A549 (cell line): ENCODE measurements around the gene PPM1H. TPM values are rescaled to one million over a fixed set of nuclear protein-coding genes. Genes with fewer than 3 reads are reported as not detected.

ENCODE experiments used
- ATAC-seq, 2 experiments: fragments of 200-7000 bp in 1 of 2; fragments of >200 bp in 1 of 2; cut with Nextera tagmentation in 1 of 2; cut with Tn5 transposase in 1 of 2; 3 replicates each; pipeline versions ENCODE4 v1.8.0 to v1.9.1; 2018 to 2020; ENCODE audit warnings: mild to moderate bottlenecking in 1 of 2, moderate library complexity in 1 of 2
- CTCF ChIA-PET: fragments of 300-600 bp; sonication (Branson Sonifier 250); formaldehyde crosslinking; extraction: SDS; loops from one replicate; lab custom pipeline; 2021; ENCODE audit warnings: antibody characterized with exemption, inconsistent platforms; lab: Yijun Ruan, JAX
- POLR2A ChIA-PET: fragments of 350-600 bp; formaldehyde crosslinking; extraction: SDS; loops from one replicate; lab custom pipeline; 2021; ENCODE audit warnings: antibody characterized with exemption, inconsistent platforms; lab: Yijun Ruan, JAX
- DNase-seq, 2 experiments: peaks; one replicate each; pipeline versions ENCODE4 v3.0.0 to v3.0.0-alpha.2; 2011 to 2016; ENCODE audit warnings: low read depth in 1 of 2, low spot score in 1 of 2
- FAIRE-seq: peaks from 2 replicates; lab custom pipeline; 2011; peaks lifted over from hg19 to GRCh38; lab: Jason Lieb, UNC
- H3K27ac ChIP-seq, 2 experiments: fragments of >200 bp; sonication (Bioruptor Twin); formaldehyde crosslinking; 3 replicates each; pipeline ENCODE4 v1.5.1; 2016 to 2017
- H3K4me1 ChIP-seq: fragments of >200 bp; sonication (Bioruptor Twin); formaldehyde crosslinking; 3 replicates; pipeline ENCODE4 v1.6.1; 2016
- H3K4me2 ChIP-seq: fragments of >200 bp; sonication (Bioruptor Twin); formaldehyde crosslinking; 3 replicates; pipeline ENCODE4 v1.6.1; 2016
- H3K4me3 ChIP-seq: fragments of >200 bp; sonication (Bioruptor Twin); formaldehyde crosslinking; 3 replicates; pipeline ENCODE4 v1.5.1; 2016
- H3K9me3 ChIP-seq: fragments of >200 bp; sonication (Bioruptor Twin); formaldehyde crosslinking; 3 replicates; pipeline ENCODE4 v1.6.1; 2016
- CEBPB ChIP-seq, 2 experiments: fragments of >200 bp in 1 of 2; sonication (Bioruptor Twin) in 1 of 2; formaldehyde crosslinking in 1 of 2; IDR thresholded peaks; 2 replicates each; pipeline ENCODE4 v1.6.1; 2012 to 2016
- CHD2 ChIP-seq: fragments of 150-350 bp; IDR thresholded peaks from 2 replicates; pipeline ENCODE4 v1.6.1; 2014; ENCODE audit warnings: low read length; ENCODE audit not compliant: partially characterized antibody
- CHD4 ChIP-seq: fragments of 200-600 bp; sonication (generic); IDR thresholded peaks from 2 replicates; pipeline ENCODE4 v1.6.1; 2016; ENCODE audit warnings: antibody characterized with exemption, mild to moderate bottlenecking, borderline replicate concordance
- ESRRA ChIP-seq: fragments of 150-350 bp; IDR thresholded peaks from 2 replicates; pipeline ENCODE4 v1.6.1; 2014; ENCODE audit warnings: mild to moderate bottlenecking, low read length, borderline replicate concordance
- FOSB ChIP-seq: fragments of 250-450 bp; sonication (Bioruptor Pico); IDR thresholded peaks from 2 replicates; pipeline ENCODE4 v1.5.0; 2020; ENCODE audit warnings: mild to moderate bottlenecking, moderate library complexity
- FOSL2 ChIP-seq, 2 experiments: fragments of 450-650 bp in 1 of 2; fragments of >200 bp in 1 of 2; sonication (Bioruptor Twin) in 1 of 2; formaldehyde crosslinking; IDR thresholded peaks; 2 replicates each; pipeline versions ENCODE4 v1.5.0 to v1.6.1; 2016 to 2020; ENCODE audit warnings: mild to moderate bottlenecking in 1 of 2, moderate library complexity in 1 of 2
- FOXS1 ChIP-seq: fragments of 250-450 bp; sonication (Bioruptor Pico); IDR thresholded peaks from 2 replicates; pipeline ENCODE4 v1.5.0; 2020; ENCODE audit warnings: mild to moderate bottlenecking, moderate library complexity
- HEYL ChIP-seq: fragments of 250-450 bp; sonication (Bioruptor Pico); IDR thresholded peaks from 2 replicates; pipeline ENCODE4 v1.8.0; 2021; ENCODE audit warnings: mild to moderate bottlenecking, moderate library complexity
- HOXA7 ChIP-seq: fragments of 250-450 bp; sonication (Bioruptor Pico); IDR thresholded peaks from 2 replicates; pipeline ENCODE4 v1.5.0; 2020; ENCODE audit warnings: mild to moderate bottlenecking, moderate library complexity
- HOXB13 ChIP-seq: fragments of 250-450 bp; sonication (Bioruptor Pico); IDR thresholded peaks from 2 replicates; pipeline ENCODE4 v1.5.0; 2020; ENCODE audit warnings: low read depth, mild to moderate bottlenecking, moderate library complexity
- JUN ChIP-seq, 2 experiments: fragments of >200 bp; sonication (Bioruptor Twin); formaldehyde crosslinking; IDR thresholded peaks; 2 replicates in 1 of 2; 3 replicates in 1 of 2; pipeline ENCODE4 v1.6.1; 2016 to 2017
- MAFK ChIP-seq: fragments of 450-650 bp; IDR thresholded peaks from 2 replicates; pipeline ENCODE4 v1.6.1; 2014; ENCODE audit not compliant: partially characterized antibody
- MAZ ChIP-seq: fragments of 150-350 bp; IDR thresholded peaks from 2 replicates; pipeline ENCODE4 v1.6.1; 2014; ENCODE audit warnings: antibody characterized with exemption, low read depth, low read length, borderline replicate concordance
- MYC ChIP-seq: IDR thresholded peaks from 2 replicates; pipeline ENCODE4 v1.6.1; 2012; ENCODE audit warnings: mild to moderate bottlenecking, inconsistent platforms, low read length, improper control_type of control experiment, borderline replicate concordance
- PHF8 ChIP-seq: fragments of 200-600 bp; sonication (generic); IDR thresholded peaks from 2 replicates; pipeline ENCODE4 v1.6.1; 2016; ENCODE audit warnings: low read depth, mild to moderate bottlenecking, antibody characterized with exemption, moderate library complexity, borderline replicate concordance
- RARB ChIP-seq: fragments of 250-450 bp; sonication (Bioruptor Pico); IDR thresholded peaks from 2 replicates; pipeline ENCODE4 v1.8.0; 2021; ENCODE audit warnings: mild to moderate bottlenecking, moderate library complexity
- RFX5 ChIP-seq: fragments of 450-650 bp; IDR thresholded peaks from 2 replicates; pipeline ENCODE4 v1.7.1; 2014; ENCODE audit warnings: antibody characterized with exemption, mild to moderate bottlenecking, moderate library complexity
- SMC3 ChIP-seq: fragments of >200 bp; sonication (Bioruptor Twin); formaldehyde crosslinking; IDR thresholded peaks from 3 replicates; pipeline ENCODE4 v1.6.1; 2018; ENCODE audit warnings: inconsistent platforms
- SREBF2 ChIP-seq: fragments of 450-650 bp; IDR thresholded peaks from 2 replicates; pipeline ENCODE4 v1.6.1; 2014; ENCODE audit warnings: mild to moderate bottlenecking, moderate library complexity
- TFCP2L1 ChIP-seq: fragments of 250-450 bp; sonication (Bioruptor Pico); IDR thresholded peaks from 2 replicates; pipeline ENCODE4 v1.5.0; 2021; ENCODE audit warnings: mild to moderate bottlenecking
- TP53 ChIP-seq: fragments of 250-450 bp; sonication (Bioruptor Pico); IDR thresholded peaks from 2 replicates; pipeline ENCODE4 v1.5.0; 2021; ENCODE audit warnings: mild to moderate bottlenecking, moderate library complexity
- USF2 ChIP-seq: fragments of 450-650 bp; IDR thresholded peaks from 2 replicates; pipeline ENCODE4 v1.6.1; 2014; ENCODE audit warnings: antibody characterized with exemption
- ZFP36 ChIP-seq: fragments of 450-650 bp; IDR thresholded peaks from 2 replicates; pipeline ENCODE4 v1.6.1; 2014; ENCODE audit warnings: borderline replicate concordance; ENCODE audit not compliant: partially characterized antibody
- ZNF302 ChIP-seq: fragments of 250-450 bp; sonication (Bioruptor Pico); IDR thresholded peaks from 2 replicates; pipeline ENCODE4 v1.9.0; 2021; ENCODE audit warnings: inconsistent platforms, mild to moderate bottlenecking, moderate library complexity
- ZSCAN20 ChIP-seq: fragments of 250-450 bp; sonication (Bioruptor Pico); IDR thresholded peaks from 2 replicates; pipeline ENCODE4 v1.8.0; 2022; ENCODE audit warnings: mild to moderate bottlenecking, moderate library complexity
- WGBS: methylation state at CpG from one replicate; pipeline ENCODE4 v1.1.6; 2017; ENCODE audit errors: missing lambda C conversion rate; 5-methylcytosine and 5-hydroxymethylcytosine counted together
- polyA plus RNA-seq, 4 experiments: library from polyadenylated mRNA; depleted of rRNA in 3 of 4; stranded (reverse); fragments of >200 nt; fragmentation: RNase III in 1 of 4; extraction: RNeasy Plus Mini Kit Qiagen cat#74134 plus additional on column Dnase treatment in 1 of 4; gene quantifications; 2 replicates in 3 of 4; 3 replicates in 1 of 4; pipeline ENCODE4 v1.2.3, GENCODE V29; 2011 to 2017
- TF ChIP-seq, protein P1 (sequence below): fragments of >200 bp; sonication (Bioruptor Twin); formaldehyde crosslinking; IDR thresholded peaks from 2 replicates; pipeline ENCODE4 v1.6.1; 2016
- TF ChIP-seq, protein P2 (sequence below): fragments of 200-600 bp; sonication (generic); IDR thresholded peaks from 2 replicates; pipeline ENCODE4 v1.6.1; 2016; ENCODE audit warnings: antibody characterized with exemption, mild to moderate bottlenecking, moderate library complexity
- TF ChIP-seq, protein P3 (sequence below): fragments of 250-450 bp; sonication (Bioruptor Pico); IDR thresholded peaks from 2 replicates; pipeline ENCODE4 v1.5.0; 2020; ENCODE audit warnings: low read depth, mild to moderate bottlenecking, moderate library complexity
- TF ChIP-seq, protein P4 (sequence below): IDR thresholded peaks from 2 replicates; pipeline ENCODE4 v1.6.1; 2012

The PPM1H gene
- polyA plus RNA-seq, 2 of the 4 experiments (the other 2 are of a cell fraction): 7.8 TPM

DNA sequence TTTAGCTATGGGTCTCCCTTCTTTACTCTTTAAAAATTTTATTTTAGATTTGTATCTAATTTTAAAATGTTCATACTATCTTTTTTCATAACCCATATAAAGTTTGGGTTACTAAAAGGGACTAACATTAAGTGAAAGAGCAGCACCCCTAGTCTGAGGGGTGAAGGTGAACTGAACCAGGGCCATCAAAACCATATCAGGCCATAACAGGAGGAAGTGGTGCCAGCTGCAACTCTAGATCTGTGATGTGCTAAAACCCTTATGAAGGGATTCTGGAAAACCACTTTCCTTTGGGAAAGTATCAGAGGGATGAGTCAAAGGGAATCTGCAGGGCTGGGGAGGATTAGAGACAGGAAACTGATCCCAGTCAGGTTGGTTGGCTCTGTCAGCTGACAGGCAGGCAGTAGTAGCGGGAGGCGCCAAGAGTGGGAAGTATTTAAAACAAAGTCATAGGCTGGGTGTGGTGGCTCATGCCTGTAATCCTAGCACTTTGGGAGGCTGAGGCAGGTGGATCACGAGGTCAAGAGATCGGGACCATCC, 162.5 kb downstream of the PPM1H start:
- no peak overlapping the region; a peak in 1 of 6 replicates for H3K27ac ChIP-seq
- FAIRE-seq: no peak
- ATAC-seq: no peak
- no peak overlapping the region for H3K4me3 ChIP-seq
- WGBS: 96% methylated on average over 4 of the region's 4 CpGs
- ChIA-PET CTCF (interaction anchor here (2.3 kb wide), 1 partner anchor 22 kb away, joined by 10 read pairs; no protein-coding TSS in a partner anchor), POLR2A (interaction anchor here (1.4 kb wide), 1 partner anchor 170 kb away, joined by 4 read pairs; no protein-coding TSS in a partner anchor)
- TF ChIP-seq, protein P1, sequence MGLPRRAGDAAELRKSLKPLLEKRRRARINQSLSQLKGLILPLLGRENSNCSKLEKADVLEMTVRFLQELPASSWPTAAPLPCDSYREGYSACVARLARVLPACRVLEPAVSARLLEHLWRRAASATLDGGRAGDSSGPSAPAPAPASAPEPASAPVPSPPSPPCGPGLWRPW: no peak
- TF ChIP-seq MYC (no peak), HEYL (CRISPR knock-in tag) (no peak), ZSCAN20 (no peak), CHD2 (no peak), CEBPB (IDR thresholded peaks at IDR 0.05) (no peak), CHD4 (no peak), ZFP36 (no peak), TP53 (CRISPR knock-in tag) (no peak), PHF8 (no peak), RARB (CRISPR knock-in tag) (no peak), FOSL2 (IDR thresholded peaks at IDR 0.05) (no peak), FOSL2 (CRISPR knock-in tag; IDR thresholded peaks at IDR 0.05) (no peak), ESRRA (no peak), SREBF2 (no peak), HOXA7 (CRISPR knock-in tag) (no peak), FOSB (CRISPR knock-in tag) (no peak), JUN (IDR thresholded peaks at IDR 0.05) (no peak), SMC3 (no peak)
- TF ChIP-seq, protein P2, sequence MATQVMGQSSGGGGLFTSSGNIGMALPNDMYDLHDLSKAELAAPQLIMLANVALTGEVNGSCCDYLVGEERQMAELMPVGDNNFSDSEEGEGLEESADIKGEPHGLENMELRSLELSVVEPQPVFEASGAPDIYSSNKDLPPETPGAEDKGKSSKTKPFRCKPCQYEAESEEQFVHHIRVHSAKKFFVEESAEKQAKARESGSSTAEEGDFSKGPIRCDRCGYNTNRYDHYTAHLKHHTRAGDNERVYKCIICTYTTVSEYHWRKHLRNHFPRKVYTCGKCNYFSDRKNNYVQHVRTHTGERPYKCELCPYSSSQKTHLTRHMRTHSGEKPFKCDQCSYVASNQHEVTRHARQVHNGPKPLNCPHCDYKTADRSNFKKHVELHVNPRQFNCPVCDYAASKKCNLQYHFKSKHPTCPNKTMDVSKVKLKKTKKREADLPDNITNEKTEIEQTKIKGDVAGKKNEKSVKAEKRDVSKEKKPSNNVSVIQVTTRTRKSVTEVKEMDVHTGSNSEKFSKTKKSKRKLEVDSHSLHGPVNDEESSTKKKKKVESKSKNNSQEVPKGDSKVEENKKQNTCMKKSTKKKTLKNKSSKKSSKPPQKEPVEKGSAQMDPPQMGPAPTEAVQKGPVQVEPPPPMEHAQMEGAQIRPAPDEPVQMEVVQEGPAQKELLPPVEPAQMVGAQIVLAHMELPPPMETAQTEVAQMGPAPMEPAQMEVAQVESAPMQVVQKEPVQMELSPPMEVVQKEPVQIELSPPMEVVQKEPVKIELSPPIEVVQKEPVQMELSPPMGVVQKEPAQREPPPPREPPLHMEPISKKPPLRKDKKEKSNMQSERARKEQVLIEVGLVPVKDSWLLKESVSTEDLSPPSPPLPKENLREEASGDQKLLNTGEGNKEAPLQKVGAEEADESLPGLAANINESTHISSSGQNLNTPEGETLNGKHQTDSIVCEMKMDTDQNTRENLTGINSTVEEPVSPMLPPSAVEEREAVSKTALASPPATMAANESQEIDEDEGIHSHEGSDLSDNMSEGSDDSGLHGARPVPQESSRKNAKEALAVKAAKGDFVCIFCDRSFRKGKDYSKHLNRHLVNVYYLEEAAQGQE: no peak
- TF ChIP-seq, protein P3, sequence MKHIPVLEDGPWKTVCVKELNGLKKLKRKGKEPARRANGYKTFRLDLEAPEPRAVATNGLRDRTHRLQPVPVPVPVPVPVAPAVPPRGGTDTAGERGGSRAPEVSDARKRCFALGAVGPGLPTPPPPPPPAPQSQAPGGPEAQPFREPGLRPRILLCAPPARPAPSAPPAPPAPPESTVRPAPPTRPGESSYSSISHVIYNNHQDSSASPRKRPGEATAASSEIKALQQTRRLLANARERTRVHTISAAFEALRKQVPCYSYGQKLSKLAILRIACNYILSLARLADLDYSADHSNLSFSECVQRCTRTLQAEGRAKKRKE (CRISPR knock-in tag): no peak
- no peak for DNase-seq
- peaks cover 39% of the 10 kb centered on the region for H3K4me1 ChIP-seq
- no peaks in the 10 kb centered on the region for H3K9me3 ChIP-seq
- no peak overlapping the region for H3K4me2 ChIP-seq

DNA sequence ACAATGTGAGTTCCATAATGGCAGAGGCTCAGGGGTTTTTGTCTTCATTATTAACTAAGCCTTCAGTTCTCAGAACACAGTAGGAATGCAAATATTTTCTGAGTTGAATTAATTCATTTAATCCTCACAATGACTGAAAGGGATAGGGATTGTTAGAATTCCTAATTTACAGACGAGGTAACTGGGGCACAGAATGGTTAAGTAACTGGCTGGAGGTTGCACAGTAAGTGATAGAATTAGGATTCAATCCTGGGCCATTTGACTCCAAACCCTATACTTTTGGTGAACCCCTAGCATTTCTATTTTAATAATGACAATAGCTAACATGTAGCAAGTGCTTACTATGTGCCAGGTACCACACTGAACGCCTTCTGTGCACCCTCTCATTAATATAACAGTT, 163.1 kb downstream of the PPM1H start:
- POLR2A ChIA-PET: no interaction called here
- TF ChIP-seq CHD2: no peak
- TF ChIP-seq, protein P4, sequence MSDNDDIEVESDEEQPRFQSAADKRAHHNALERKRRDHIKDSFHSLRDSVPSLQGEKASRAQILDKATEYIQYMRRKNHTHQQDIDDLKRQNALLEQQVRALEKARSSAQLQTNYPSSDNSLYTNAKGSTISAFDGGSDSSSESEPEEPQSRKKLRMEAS: no peak
- TF ChIP-seq MAFK: no peak
- TF ChIP-seq, protein P1: no peak
- TF ChIP-seq TFCP2L1 (CRISPR knock-in tag): no peak
- no peak for TF ChIP-seq SREBF2
- TF ChIP-seq ZNF302 (CRISPR knock-in tag): no peak
- TF ChIP-seq FOXS1: no peak
- no peak for TF ChIP-seq HOXB13 (CRISPR knock-in tag)
- TF ChIP-seq ZSCAN20: no peak
- TF ChIP-seq HOXA7 (CRISPR knock-in tag): no peak
- no peak for TF ChIP-seq TP53 (CRISPR knock-in tag)
- TF ChIP-seq, protein P3 (CRISPR knock-in tag): no peak
- TF ChIP-seq SMC3: no peak
- no peak for TF ChIP-seq CHD4
- no peak for TF ChIP-seq USF2
- TF ChIP-seq MAZ: no peak
- TF ChIP-seq RFX5: no peak
- no peak for TF ChIP-seq MYC

More for the DNA sequence above, 163.1 kb downstream of the PPM1H start:
- FAIRE-seq (no peak), ATAC-seq (no peak), DNase-seq (no peak)
- peaks cover 45% of the 10 kb centered on the region for H3K4me1 ChIP-seq
- H3K27ac ChIP-seq: no peak overlapping the region
- no peak overlapping the region for H3K4me3 ChIP-seq
- H3K9me3 ChIP-seq: no peaks in the 10 kb centered on the region
- WGBS: 88% methylated on average over 2 of the region's 2 CpGs
- CTCF ChIA-PET: interaction anchor here (1.7 to 2.3 kb wide), 2 partner anchors 23 to 127 kb away, joined by 3 to 10 read pairs; no protein-coding TSS in a partner anchor
- H3K4me2 ChIP-seq: no peak overlapping the region
